IPS-15b (cell line): Measurements from ENCODE around the gene CDKAL1.

Source experiments
- H3K27me3 ChIP-seq: one replicate; pipeline ENCODE4 v1.6.1; 2013; ENCODE audit warnings: low read length; ENCODE audit not compliant: control insufficient read depth, insufficient read depth
- H3K36me3 ChIP-seq: one replicate; pipeline ENCODE4 v1.6.1; 2013; ENCODE audit warnings: low read length; ENCODE audit not compliant: control insufficient read depth, insufficient read depth
- H3K4me1 ChIP-seq: one replicate; pipeline ENCODE4 v1.6.1; 2013; ENCODE audit warnings: mild to moderate bottlenecking, low read length; ENCODE audit not compliant: control insufficient read depth, insufficient read depth
- H3K4me3 ChIP-seq: one replicate; pipeline ENCODE4 v1.5.1; 2013; ENCODE audit warnings: low read depth, low read length
- H3K9ac ChIP-seq: one replicate; pipeline ENCODE4 v1.6.1; 2013; ENCODE audit warnings: low read depth, mild to moderate bottlenecking, low read length
- H3K9me3 ChIP-seq: one replicate; pipeline ENCODE4 v1.6.1; 2013; ENCODE audit warnings: mild to moderate bottlenecking, low read length; ENCODE audit not compliant: control insufficient read depth, insufficient read depth

The CDKAL1 gene

DNA sequence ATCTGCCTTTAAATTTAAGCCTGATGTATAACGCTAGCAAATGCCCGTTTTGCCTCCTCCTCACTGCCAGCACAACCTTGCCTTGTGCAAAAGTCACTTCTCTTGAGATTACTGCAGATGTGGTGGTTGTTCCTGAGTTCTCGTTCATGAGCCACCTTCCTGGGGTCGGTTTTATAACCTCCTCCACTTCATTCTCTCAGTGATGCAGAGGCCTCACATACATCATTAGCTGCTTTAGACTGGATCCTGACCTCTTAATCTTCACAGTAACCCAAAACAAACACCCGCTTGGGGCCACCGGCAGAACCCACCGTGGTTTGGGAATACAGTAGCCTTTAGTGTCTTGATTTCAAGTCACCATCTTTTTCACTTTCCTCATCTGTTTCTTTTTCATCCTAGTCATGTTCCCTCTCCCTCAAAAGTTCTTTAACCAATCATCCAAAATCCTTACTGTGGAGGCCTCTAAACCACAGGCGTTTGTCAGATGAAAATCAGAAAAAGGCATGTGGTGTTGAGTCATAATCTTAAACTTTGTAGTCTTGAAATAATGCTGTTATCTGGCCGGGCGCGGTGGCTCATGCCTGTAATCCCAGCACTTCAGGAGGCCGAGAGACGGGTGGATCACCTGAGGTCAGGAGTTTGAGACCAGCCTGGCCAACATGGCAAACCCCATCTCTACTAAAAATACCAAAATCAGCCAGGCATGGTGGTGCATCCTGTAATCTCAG, 629.0 kb downstream of the CDKAL1 start:
- Histone ChIP-seq H3K36me3 (no peaks in the 10 kb centered on the region), H3K9ac (no peak overlapping the region), H3K4me1 (no peaks in the 10 kb centered on the region), H3K27me3 (no peaks in the 10 kb centered on the region), H3K4me3 (no peak overlapping the region), H3K9me3 (no peaks in the 10 kb centered on the region)

DNA sequence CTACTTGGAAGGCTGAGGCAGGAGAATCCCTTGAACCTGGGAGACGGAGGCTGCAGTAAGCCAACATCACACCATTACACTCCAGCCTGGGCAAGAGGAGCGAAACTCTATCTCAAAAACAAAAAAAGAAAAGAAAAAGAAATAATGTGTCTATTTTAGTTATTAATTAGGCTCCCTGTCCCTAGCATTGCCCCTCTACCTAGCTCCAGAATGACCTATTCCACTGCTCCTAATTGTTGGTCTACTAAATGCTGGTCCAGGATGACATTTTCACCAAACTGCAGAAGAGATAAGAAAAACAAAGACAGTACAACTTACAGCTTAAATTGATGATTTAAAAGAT, 629.6 kb downstream of the CDKAL1 start:
- Histone ChIP-seq H3K27me3 (no peaks in the 10 kb centered on the region), H3K36me3 (no peaks in the 10 kb centered on the region), H3K9ac (no peak overlapping the region), H3K4me3 (no peak overlapping the region), H3K4me1 (no peaks in the 10 kb centered on the region), H3K9me3 (no peaks in the 10 kb centered on the region)

DNA sequence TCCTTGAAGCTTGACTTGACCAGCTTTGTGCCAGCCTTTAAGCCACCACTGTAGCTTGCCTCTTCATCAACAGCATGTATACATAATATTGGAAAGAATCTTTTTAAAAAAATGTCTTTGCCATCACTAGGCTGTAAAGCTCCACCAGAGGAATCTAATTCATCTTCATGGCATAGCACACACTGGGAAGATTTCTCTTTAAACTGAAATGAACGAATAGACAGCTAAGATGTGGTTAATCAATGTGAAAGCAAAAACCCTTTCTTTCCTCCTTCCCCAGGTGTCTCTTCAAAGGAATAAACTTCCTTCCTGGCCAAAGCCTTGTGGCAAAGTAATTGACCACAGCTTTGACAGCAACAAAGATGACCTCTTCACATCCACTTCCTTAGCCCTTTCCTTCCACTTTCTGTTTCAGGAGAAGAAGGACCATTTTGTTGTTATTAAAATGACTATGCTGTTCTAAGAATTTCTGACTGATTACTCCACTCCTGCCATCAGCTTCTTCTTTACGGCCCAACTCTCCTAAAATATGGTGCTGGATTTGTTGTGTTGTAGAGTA, 630.6 kb downstream of the CDKAL1 start:
- Histone ChIP-seq H3K9me3 (no peaks in the 10 kb centered on the region), H3K4me3 (no peak overlapping the region), H3K4me1 (no peaks in the 10 kb centered on the region), H3K9ac (no peak overlapping the region), H3K36me3 (no peaks in the 10 kb centered on the region), H3K27me3 (no peaks in the 10 kb centered on the region)

DNA sequence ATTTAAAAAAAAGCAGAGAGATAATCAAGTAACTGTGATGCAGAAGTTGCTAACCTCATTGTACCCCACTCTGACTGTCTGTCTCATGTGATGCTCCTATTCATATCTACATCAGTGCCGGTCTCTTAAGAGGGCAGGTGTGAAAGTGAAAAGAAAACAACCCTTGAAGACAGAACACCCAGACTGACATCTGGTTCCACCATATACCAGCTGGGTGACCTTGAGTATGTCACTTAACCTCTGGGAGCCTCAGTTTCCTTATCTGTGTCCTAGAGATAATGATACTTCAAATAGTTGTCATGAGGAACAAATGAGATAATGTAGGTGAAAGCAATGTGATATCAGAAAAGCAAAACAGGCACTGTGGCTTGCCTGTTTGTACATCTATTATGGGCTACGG, 632.5 kb downstream of the CDKAL1 start:
- H3K9ac ChIP-seq, result no peak overlapping the region
- H3K27me3 ChIP-seq, result no peaks in the 10 kb centered on the region
- no peak overlapping the region for H3K4me3 ChIP-seq
- H3K4me1 ChIP-seq, result no peaks in the 10 kb centered on the region
- no peaks in the 10 kb centered on the region for H3K9me3 ChIP-seq
- H3K36me3 ChIP-seq, result no peaks in the 10 kb centered on the region

DNA sequence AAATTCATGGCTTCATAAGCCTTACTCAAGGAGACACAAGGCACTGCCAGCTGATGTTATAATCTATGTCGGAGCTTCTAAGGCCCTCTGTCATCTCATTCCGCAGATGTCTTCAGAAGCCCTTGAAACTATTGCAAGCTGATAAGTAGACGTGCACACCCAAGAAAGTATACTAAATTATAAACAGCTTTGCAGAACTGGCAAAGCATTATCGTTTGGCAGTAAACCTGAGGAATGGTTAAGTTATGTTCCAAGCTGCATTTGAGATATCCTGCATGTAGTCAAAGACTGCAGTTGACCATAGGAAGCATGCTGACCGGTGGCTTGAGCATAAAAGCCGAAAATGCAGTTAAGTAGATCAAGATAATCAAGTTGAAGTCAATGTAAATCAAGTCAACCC, 633.5 kb downstream of the CDKAL1 start:
- H3K9me3 ChIP-seq, result no peaks in the 10 kb centered on the region
- no peaks in the 10 kb centered on the region for H3K4me1 ChIP-seq
- no peaks in the 10 kb centered on the region for H3K36me3 ChIP-seq
- H3K9ac ChIP-seq, result no peak overlapping the region
- no peaks in the 10 kb centered on the region for H3K27me3 ChIP-seq
- no peak overlapping the region for H3K4me3 ChIP-seq

DNA sequence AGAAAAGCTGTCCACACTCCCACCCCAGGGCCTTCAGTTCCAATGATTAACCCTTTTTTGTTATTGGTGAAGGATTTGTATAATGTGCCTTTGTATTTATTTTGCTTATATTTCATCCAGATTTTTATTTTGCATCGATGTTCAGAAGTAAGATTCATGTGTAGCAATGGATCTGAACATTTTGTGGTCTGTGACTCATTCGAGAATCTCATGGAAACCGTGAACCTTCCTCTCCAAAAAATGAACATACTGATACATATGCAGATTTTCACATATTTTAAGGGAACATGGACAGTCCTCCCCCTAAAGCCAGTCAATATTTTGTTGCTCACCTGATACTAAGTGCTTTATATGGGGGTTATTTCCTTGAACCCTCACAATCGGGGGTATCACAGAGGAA, 637.5 kb downstream of the CDKAL1 start:
- no peaks in the 10 kb centered on the region for H3K9me3 ChIP-seq
- no peak overlapping the region for H3K9ac ChIP-seq
- no peaks in the 10 kb centered on the region for H3K36me3 ChIP-seq

DNA sequence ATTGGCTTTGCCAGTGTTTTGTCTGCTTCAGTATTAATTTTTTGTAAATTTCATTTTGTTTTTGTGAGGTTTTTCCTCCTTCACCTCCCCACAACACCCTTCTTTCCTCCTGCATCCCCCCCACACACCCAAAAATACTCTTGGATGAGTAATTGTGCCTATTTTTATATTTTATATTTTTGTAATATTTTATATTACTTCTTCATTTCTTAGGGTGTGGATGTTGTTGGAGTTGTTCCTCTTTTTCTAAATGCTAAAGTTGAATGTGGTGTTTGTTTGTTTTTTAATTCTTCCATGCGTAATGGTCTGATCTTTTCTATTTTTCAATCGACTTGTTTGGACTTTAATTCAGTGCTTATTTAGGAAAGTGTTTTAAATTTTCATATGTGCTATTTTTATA, 638.8 kb downstream of the CDKAL1 start:
- no peaks in the 10 kb centered on the region for H3K9me3 ChIP-seq
- H3K27me3 ChIP-seq, result no peaks in the 10 kb centered on the region
- no peak overlapping the region for H3K9ac ChIP-seq
- H3K4me3 ChIP-seq, result no peak overlapping the region
- no peaks in the 10 kb centered on the region for H3K4me1 ChIP-seq
- no peaks in the 10 kb centered on the region for H3K36me3 ChIP-seq

More for the DNA sequence above, 637.5 kb downstream of the CDKAL1 start:
- H3K4me1 ChIP-seq, result no peaks in the 10 kb centered on the region
- no peak overlapping the region for H3K4me3 ChIP-seq
- H3K27me3 ChIP-seq, result no peaks in the 10 kb centered on the region

DNA sequence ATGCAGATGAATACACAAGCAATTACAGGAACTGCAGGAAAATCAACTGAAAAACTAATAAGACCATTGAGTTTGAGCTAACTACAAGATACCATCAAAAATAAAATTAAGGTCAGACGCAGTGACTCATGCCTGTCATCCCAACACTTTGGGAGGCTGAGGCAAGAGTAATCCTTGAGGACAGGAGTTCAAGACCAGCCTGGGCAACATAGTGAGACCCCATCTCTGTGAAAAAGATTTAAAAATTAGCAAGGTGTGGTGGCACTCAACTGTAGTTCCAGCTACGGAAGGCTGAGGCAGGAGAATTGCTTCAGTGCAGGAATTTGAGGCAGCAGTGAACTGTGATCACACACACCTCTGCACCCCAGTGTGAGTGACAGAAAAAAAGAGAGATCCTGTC, 639.4 kb downstream of the CDKAL1 start:
- no peaks in the 10 kb centered on the region for H3K36me3 ChIP-seq
- H3K27me3 ChIP-seq, result no peaks in the 10 kb centered on the region

DNA sequence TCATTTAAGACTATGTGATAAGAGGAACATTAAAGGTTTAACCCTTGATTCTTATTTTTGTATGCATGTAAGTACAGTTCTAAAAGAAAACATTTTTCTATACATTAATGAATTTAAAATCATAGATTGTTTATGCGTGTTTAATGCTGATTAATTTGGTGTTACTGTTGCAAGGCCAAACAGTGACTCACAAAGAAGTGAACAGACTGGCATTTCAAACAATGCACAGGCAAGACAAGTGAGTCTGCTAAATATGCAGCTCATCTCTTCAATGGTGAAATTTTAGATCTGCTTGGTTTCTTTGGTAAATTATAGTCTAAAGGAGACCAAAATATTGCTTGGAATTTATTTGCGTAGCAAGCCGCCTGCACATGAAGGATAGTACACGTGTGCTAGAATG, 641.9 kb downstream of the CDKAL1 start:
- Histone ChIP-seq H3K4me3 (no peak overlapping the region), H3K4me1 (no peaks in the 10 kb centered on the region), H3K9me3 (no peaks in the 10 kb centered on the region), H3K36me3 (no peaks in the 10 kb centered on the region), H3K9ac (no peak overlapping the region), H3K27me3 (no peaks in the 10 kb centered on the region)

More for the DNA sequence above, 639.4 kb downstream of the CDKAL1 start:
- Histone ChIP-seq H3K4me1 (no peaks in the 10 kb centered on the region), H3K9me3 (no peaks in the 10 kb centered on the region), H3K9ac (no peak overlapping the region), H3K4me3 (no peak overlapping the region)

DNA sequence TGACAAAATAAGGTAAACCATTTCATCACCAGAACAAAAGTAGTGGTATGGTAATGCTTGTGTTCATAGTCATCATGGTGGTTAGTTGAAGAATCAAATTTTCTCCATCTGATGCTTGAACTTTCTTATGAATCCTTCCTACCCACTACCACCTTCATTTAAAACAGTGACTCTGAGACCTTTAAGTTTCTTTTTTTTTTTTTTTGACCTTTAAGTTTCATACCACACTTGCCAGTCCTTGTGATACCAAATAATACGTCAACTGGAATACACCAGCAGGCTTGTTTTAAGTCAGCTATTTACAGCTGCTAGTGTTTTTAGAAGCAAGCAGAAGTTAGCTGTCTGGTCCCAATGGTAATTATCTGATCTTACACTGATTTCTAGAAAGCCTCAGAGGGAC, 645.9 kb downstream of the CDKAL1 start:
- no peak overlapping the region for H3K9ac ChIP-seq
- H3K36me3 ChIP-seq, result no peaks in the 10 kb centered on the region
- no peaks in the 10 kb centered on the region for H3K9me3 ChIP-seq
- peaks cover 11% of the 10 kb centered on the region for H3K4me1 ChIP-seq
- no peaks in the 10 kb centered on the region for H3K27me3 ChIP-seq
- H3K4me3 ChIP-seq, result no peak overlapping the region

DNA sequence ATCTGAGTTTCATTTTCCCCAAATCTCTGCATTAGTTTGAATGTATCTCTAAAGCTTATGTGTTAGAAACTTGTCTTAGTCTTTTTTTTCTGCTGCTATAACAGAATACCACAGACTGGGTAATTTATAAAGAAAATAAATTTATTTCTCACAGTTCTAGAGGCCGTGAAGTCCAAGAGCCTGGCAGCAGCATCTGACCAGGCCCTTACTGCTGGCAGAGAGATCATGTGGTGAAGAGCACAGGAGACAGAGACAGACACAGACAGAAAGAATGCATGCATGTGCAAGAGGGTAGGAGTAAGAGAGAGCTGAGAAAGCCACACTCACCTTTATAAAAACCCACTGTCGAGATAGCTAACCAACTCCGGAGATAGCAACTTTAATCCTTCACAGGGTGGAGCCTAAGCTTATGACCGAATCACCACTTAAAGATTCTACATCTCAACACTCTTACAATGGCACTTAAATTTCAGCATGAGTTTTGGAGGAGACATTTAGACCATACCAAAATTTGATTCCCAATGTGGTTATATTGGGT, 646.6 kb downstream of the CDKAL1 start:
- Histone ChIP-seq H3K9me3 (no peaks in the 10 kb centered on the region), H3K27me3 (no peaks in the 10 kb centered on the region), H3K9ac (no peak overlapping the region), H3K4me3 (no peak overlapping the region), H3K4me1 (peaks cover 16% of the 10 kb centered on the region), H3K36me3 (no peaks in the 10 kb centered on the region)

DNA sequence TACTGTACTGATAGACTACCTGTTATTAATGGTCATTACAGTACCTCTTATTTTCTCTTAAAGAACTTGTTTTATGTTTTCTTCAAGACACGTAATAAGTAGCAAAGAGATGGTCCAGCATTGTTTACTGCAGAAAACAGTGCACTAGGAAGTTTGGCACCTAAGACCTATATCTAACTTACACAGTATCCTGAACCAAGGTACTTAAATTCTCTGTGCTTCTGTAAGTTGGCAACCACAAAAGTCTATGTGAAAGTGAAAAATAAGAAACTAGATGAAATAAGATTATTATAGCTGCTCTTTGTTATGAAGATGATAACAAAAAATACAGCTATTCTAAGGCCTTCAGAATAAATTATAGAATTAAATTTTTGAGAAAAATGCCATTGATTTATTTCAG, 647.6 kb downstream of the CDKAL1 start:
- no peaks in the 10 kb centered on the region for H3K27me3 ChIP-seq
- H3K36me3 ChIP-seq, result no peaks in the 10 kb centered on the region
- H3K4me3 ChIP-seq, result no peak overlapping the region
- no peaks in the 10 kb centered on the region for H3K9me3 ChIP-seq
- H3K9ac ChIP-seq, result no peak overlapping the region
- peaks cover 24% of the 10 kb centered on the region for H3K4me1 ChIP-seq
